Cardiac fibroblast (primary cell): Measurements from ENCODE around the gene LBX1.

ENCODE experiments used
- DNase-seq, 2 donors: peaks; one replicate each; pipeline versions ENCODE4 v3.0.0 to v3.0.0-alpha.2; 2010; ENCODE audit warnings: low read depth in 2 of 2
- H3K4me3 ChIP-seq, 2 donors: replicated peaks in 1 of 2; 1 replicate in 1 of 2; 2 replicates in 1 of 2; pipeline ENCODE4 v1.5.1; 2011; ENCODE audit warnings: low read depth in 2 of 2, low read length in 2 of 2, mild to moderate bottlenecking in 2 of 2, moderate library complexity in 1 of 2
- TF ChIP-seq, protein P1 (sequence below): IDR thresholded peaks from one replicate; pipeline ENCODE4 v1.5.1; 2011; ENCODE audit warnings: low read depth, mild to moderate bottlenecking, low read length, inconsistent platforms

The LBX1 gene

DNA sequence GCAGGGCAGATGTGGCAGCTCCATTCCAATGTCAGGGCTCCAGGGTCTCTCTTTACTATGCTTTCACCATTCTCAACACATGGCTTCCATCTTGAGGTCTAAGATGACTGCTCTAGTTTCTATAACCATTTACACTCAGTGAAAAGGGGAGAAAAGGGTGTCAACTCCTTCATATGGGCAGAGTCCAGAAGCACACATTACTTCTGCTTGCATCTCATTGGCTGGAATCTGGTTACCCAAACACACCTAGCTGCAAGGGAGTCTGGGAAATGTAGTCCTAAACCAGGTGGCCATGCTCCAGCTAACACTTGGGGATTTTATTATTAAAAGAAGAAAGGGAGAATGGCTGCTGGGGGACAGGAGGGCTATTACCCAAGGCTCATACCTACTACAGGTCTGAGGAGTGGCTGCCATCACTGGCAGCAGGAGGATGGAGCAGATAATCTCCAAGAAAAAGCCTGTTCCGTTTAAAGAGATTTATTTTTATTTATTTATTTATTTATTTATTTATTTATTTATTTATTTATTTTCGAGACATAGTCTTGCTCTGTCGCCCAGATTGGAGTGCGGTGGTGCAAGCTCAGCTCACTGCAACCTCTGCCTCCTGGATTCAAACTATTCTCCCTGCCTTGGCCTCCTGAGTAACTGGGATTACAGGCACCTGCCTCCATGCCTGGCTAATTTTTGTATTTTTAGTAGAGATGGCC, 29.1 kb upstream of the LBX1 start:
- TF ChIP-seq, protein P1, sequence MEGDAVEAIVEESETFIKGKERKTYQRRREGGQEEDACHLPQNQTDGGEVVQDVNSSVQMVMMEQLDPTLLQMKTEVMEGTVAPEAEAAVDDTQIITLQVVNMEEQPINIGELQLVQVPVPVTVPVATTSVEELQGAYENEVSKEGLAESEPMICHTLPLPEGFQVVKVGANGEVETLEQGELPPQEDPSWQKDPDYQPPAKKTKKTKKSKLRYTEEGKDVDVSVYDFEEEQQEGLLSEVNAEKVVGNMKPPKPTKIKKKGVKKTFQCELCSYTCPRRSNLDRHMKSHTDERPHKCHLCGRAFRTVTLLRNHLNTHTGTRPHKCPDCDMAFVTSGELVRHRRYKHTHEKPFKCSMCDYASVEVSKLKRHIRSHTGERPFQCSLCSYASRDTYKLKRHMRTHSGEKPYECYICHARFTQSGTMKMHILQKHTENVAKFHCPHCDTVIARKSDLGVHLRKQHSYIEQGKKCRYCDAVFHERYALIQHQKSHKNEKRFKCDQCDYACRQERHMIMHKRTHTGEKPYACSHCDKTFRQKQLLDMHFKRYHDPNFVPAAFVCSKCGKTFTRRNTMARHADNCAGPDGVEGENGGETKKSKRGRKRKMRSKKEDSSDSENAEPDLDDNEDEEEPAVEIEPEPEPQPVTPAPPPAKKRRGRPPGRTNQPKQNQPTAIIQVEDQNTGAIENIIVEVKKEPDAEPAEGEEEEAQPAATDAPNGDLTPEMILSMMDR = no peak
- peak in 1 of 2 donors; percentile 11 for DNase-seq

DNA sequence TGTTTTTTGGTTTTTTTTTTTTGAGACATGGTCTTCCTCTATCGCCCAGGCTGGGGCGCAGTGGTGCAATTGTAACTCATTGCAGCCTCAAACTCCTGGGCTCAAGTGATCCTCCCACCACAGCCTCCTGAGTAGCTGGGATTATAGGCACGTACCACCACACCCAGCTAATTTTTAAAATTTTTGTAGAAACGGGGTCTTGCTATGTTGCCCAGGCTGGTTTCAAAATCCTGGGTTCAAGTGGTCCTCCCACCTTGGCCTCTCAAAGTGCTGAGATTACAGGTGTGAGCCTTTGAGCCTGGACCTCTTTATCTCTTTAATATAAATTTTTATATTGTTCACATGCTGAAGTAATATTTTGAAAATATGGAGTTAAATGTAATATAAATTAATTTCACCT, 28.2 kb upstream of the LBX1 start:
- no peak overlapping the region for H3K4me3 ChIP-seq
- TF ChIP-seq, protein P1 = no peak
- DNase-seq = no peak

More for the DNA sequence above, 29.1 kb upstream of the LBX1 start:
- no peak overlapping the region for H3K4me3 ChIP-seq

DNA sequence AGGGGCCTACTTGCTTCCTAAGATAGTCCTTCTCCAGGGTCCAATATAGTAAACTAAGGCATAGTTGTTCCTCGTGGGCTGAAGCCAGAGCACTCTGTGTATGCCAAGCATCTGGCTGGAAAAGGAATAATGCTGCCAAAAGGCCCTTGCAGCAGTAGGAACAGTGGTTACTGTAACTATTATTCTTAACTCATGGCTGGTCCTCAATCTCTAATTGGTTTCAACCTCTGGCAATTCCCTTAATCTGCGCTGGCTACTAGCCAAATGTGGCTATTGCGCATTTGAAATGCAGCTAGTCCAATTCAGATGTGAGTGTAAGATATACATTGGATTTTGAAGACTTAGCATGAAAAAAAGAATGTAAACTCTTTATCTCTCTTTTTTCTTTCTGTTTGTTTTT, 27.8 kb upstream of the LBX1 start:
- TF ChIP-seq, protein P1 = no peak
- no peak overlapping the region for H3K4me3 ChIP-seq
- DNase-seq = no peak

DNA sequence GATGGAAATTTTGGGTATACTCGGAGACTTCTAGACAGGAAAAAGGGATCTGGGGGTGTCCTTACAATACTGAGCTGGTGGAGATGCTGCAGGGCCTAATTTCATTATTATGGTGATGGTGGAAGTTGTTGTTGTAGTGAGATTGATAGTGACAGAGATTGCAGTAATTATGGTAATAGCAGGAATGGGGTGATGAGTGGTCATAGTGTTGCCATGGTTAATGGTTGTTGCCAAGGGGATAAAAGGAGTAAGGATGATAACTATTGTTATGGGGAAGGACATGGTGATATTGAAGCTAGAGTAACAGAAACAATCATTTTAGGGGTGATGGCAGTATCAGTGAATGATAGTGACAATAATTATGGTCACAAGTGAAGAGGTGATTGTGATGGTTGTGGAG, 27.1 kb upstream of the LBX1 start:
- DNase-seq = no peak
- TF ChIP-seq, protein P1 = no peak
- H3K4me3 ChIP-seq = no peak overlapping the region

DNA sequence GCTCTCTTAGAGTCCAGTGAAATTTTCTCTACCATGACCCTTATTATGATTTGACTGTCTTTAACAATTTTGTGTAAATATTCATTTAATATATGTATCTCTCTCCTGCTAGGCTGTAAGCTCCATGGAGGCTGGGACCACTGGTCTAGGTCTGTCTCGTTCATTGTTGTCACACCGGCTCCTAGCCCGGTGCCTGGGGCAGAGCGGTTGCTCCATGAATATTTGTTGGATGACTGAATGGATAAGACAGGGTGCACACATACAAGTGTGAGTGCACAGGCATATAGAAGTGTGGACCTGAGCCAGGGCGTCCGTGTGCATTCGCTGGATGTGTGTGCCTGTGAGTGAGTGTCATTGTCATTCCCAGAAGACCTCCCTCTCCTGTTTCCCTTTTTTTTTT, 20.9 kb upstream of the LBX1 start:
- no peak for DNase-seq
- TF ChIP-seq, protein P1 = no peak
- no peak overlapping the region for H3K4me3 ChIP-seq

DNA sequence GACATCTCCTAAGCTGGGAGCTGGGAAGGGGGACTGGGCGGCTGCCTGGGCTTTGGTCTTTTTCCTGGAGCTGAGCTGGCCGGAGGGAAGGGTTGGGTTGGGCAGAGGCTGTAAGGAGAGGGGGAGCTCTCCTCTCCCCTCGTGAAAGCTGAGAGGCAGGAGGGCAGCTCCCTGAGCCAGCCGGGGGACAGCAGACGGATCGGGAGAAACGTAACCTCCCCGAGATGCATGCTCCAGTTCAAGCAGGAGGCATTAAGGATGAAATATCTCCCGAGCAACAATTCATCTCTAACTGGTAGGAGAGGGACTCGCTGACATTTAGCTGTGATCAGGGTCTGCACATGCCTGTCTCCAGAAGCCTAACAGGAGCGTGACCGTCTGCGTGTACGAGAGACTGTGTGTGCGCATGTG, 19.9 kb upstream of the LBX1 start:
- no peak overlapping the region for H3K4me3 ChIP-seq
- no peak for DNase-seq
- TF ChIP-seq, protein P1 = no peak

DNA sequence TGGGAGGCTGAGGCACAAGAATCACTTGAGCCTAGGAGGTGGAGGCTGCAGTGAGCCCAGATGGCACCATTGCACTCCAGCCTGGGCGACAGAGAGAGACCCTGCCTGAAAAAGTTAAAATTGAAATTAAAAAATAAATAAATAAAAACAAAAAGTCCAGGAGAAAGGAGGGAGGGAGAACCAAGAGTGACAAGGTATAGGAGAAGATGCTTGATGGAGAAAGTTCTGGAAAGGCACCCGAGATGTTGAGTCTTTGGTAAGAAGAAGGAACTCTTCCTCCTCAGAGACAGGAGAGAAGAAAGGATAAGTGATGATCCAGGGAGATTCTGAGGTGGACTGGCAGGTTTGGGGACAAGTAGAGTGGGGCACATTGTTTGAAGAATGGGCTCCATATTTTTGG, 17.4 kb upstream of the LBX1 start:
- no peak overlapping the region for H3K4me3 ChIP-seq
- DNase-seq = no peak
- TF ChIP-seq, protein P1 = no peak
